ENCODE measurements around the gene C19orf33. TPM values are rescaled to one million over a fixed set of nuclear protein-coding genes. Genes with fewer than 3 reads are reported as not detected.

The C19orf33 gene
- total RNA-seq, 2 donors from 2014 or later: 2.9 to 13.2 TPM

GRCh38 chr19:38265213-38265861, 38.7 kb upstream of the C19orf33 start:
- H3K9me3 Mint-ChIP-seq: no peaks in the 10 kb centered on the region
- H3K4me1 Mint-ChIP-seq: peaks cover 58% of the 10 kb centered on the region
- no peaks in the 10 kb centered on the region for H3K36me3 ChIP-seq (ENCODE audit: control insufficient read depth, insufficient read depth, low read length)
- H3K27me3 ChIP-seq (ENCODE audit: control insufficient read depth, insufficient read depth, low read length, poor library complexity, severe bottlenecking): no peaks in the 10 kb centered on the region
- peak overlapping the region; percentile 96 for H3K9ac ChIP-seq (ENCODE audit: extremely low read depth, low read length, poor library complexity, severe bottlenecking)
- H3K4me1 ChIP-seq (ENCODE audit: control insufficient read depth, insufficient read depth, low read length): peaks cover 4% of the 10 kb centered on the region
- TF ChIP-seq, protein P1, sequence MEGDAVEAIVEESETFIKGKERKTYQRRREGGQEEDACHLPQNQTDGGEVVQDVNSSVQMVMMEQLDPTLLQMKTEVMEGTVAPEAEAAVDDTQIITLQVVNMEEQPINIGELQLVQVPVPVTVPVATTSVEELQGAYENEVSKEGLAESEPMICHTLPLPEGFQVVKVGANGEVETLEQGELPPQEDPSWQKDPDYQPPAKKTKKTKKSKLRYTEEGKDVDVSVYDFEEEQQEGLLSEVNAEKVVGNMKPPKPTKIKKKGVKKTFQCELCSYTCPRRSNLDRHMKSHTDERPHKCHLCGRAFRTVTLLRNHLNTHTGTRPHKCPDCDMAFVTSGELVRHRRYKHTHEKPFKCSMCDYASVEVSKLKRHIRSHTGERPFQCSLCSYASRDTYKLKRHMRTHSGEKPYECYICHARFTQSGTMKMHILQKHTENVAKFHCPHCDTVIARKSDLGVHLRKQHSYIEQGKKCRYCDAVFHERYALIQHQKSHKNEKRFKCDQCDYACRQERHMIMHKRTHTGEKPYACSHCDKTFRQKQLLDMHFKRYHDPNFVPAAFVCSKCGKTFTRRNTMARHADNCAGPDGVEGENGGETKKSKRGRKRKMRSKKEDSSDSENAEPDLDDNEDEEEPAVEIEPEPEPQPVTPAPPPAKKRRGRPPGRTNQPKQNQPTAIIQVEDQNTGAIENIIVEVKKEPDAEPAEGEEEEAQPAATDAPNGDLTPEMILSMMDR (conservative IDR thresholded peaks at IDR 0.05): peak; percentile 28
- peak overlapping the region; percentile 98 for H3K4me3 ChIP-seq (ENCODE audit: low read length)
- H3K27ac ChIP-seq (ENCODE audit: low read depth, low read length): no peak overlapping the region
- H3K36me3 Mint-ChIP-seq (ENCODE audit: low read depth): peaks cover 2% of the 10 kb centered on the region
- peak overlapping the region; percentile 99 for H3K4me3 Mint-ChIP-seq
- peak overlapping the region; percentile 98 for H3K27ac Mint-ChIP-seq
- WGBS, 2 experiments (ENCODE audit: insufficient coverage in 1 of 2, insufficient read length in 1 of 2): 25 to 43% methylated on average over 12 to 14 of the region's 14 CpGs
- no peaks in the 10 kb centered on the region for H3K27me3 Mint-ChIP-seq (ENCODE audit: insufficient read depth)
- DNase-seq: peak; percentile 73
- no peaks in the 10 kb centered on the region for H3K9me3 ChIP-seq (ENCODE audit: control insufficient read depth, low read length)

DNA sequence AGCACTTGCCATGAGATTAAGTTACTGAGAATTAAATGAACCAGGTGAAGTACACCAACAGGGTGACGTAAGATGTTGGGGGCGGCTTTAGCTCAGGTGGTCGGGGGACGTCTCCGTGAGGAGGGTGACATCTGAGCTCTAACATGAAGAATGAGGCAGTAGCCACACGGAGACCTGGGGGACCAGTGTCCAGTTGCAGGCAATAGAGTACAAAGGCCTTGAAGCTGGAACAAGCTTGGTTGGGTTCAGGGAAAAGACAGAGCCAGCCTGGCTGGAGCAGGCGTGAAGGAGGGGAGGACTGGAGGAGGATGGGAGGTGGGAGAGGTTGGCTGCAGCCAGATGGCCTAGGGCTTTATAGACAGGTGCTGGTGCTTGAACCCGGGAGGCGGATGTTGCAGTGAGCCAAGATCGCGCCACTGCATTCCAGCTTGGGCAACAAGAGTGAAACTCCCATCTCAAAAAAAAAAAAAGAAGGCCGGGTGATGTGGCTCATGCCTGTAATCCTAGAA, 38.1 kb upstream of the C19orf33 start:
- peak overlapping the region; percentile 99 for H3K4me3 Mint-ChIP-seq

GRCh38 chr19:38266981-38267597, 37.0 kb upstream of the C19orf33 start:
- TF ChIP-seq, protein P1 (conservative IDR thresholded peaks at IDR 0.05): no peak
- Mint-ChIP-seq H3K27ac (peak overlapping the region; percentile 88), H3K36me3 (ENCODE audit: low read depth) (peaks cover 5% of the 10 kb centered on the region), H3K4me1 (peaks cover 71% of the 10 kb centered on the region), H3K9me3 (no peaks in the 10 kb centered on the region), H3K27me3 (ENCODE audit: insufficient read depth) (no peaks in the 10 kb centered on the region), H3K4me3 (peak overlapping the region; percentile 99)
- Histone ChIP-seq H3K4me3 (ENCODE audit: low read length) (peak overlapping the region; percentile 98), H3K36me3 (ENCODE audit: control insufficient read depth, insufficient read depth, low read length) (no peaks in the 10 kb centered on the region), H3K4me1 (ENCODE audit: control insufficient read depth, insufficient read depth, low read length) (peaks cover 8% of the 10 kb centered on the region), H3K27ac (ENCODE audit: low read depth, low read length) (no peak overlapping the region), H3K9me3 (ENCODE audit: control insufficient read depth, low read length) (no peaks in the 10 kb centered on the region), H3K9ac (ENCODE audit: extremely low read depth, low read length, poor library complexity, severe bottlenecking) (peak overlapping the region; percentile 50), H3K27me3 (ENCODE audit: control insufficient read depth, insufficient read depth, low read length, poor library complexity, severe bottlenecking) (no peaks in the 10 kb centered on the region)
- no peak for DNase-seq
- 71 to 81% methylated on average over 12 of the region's 12 CpGs for WGBS, 2 experiments (ENCODE audit: insufficient coverage in 1 of 2, insufficient read length in 1 of 2)

More for the DNA sequence above, 38.1 kb upstream of the C19orf33 start:
- H3K36me3 ChIP-seq (ENCODE audit: control insufficient read depth, insufficient read depth, low read length): no peaks in the 10 kb centered on the region
- H3K4me1 ChIP-seq (ENCODE audit: control insufficient read depth, insufficient read depth, low read length): peaks cover 8% of the 10 kb centered on the region
- TF ChIP-seq, protein P1 (conservative IDR thresholded peaks at IDR 0.05): no peak
- H3K9ac ChIP-seq (ENCODE audit: extremely low read depth, low read length, poor library complexity, severe bottlenecking): peak overlapping the region; percentile 96
- no peaks in the 10 kb centered on the region for H3K27me3 ChIP-seq (ENCODE audit: control insufficient read depth, insufficient read depth, low read length, poor library complexity, severe bottlenecking)
- DNase-seq: no peak
- Mint-ChIP-seq H3K27ac (peak overlapping the region; percentile 98), H3K27me3 (ENCODE audit: insufficient read depth) (no peaks in the 10 kb centered on the region), H3K9me3 (no peaks in the 10 kb centered on the region), H3K4me1 (peaks cover 64% of the 10 kb centered on the region), H3K36me3 (ENCODE audit: low read depth) (peaks cover 5% of the 10 kb centered on the region)
- no peak overlapping the region for H3K27ac ChIP-seq (ENCODE audit: low read depth, low read length)
- WGBS, 2 experiments (ENCODE audit: insufficient coverage in 1 of 2, insufficient read length in 1 of 2): 88 to 92% methylated on average over 11 to 12 of the region's 12 CpGs
- H3K9me3 ChIP-seq (ENCODE audit: control insufficient read depth, low read length): no peaks in the 10 kb centered on the region
- peak overlapping the region; percentile 98 for H3K4me3 ChIP-seq (ENCODE audit: low read length)
